H9 (cell line): ENCODE data around the gene STX11. TPM values are rescaled to one million over a fixed set of nuclear protein-coding genes. Genes with fewer than 3 reads are reported as not detected.

Experiments
- DNase-seq: peaks from one replicate; pipeline ENCODE4 v3.0.0-alpha.2; 2017
- H2AFZ ChIP-seq: one replicate; pipeline ENCODE4 v1.6.1; 2013; ENCODE audit warnings: mild to moderate bottlenecking, low read length, control low read depth, moderate library complexity
- H2AK5ac ChIP-seq: 2 replicates; pipeline ENCODE4 v1.6.1; 2013; ENCODE audit warnings: low read length, control low read depth, mixed read lengths; ENCODE audit not compliant: insufficient read length
- H2BK120ac ChIP-seq: one replicate; pipeline ENCODE4 v1.6.1; 2013; ENCODE audit warnings: low read depth, mild to moderate bottlenecking, low read length, control low read depth, inconsistent platforms; ENCODE audit not compliant: poor library complexity, severe bottlenecking
- H2BK12ac ChIP-seq: 2 replicates; pipeline ENCODE4 v1.6.1; 2013; ENCODE audit warnings: low read length, control low read depth, mixed read lengths, low read depth; ENCODE audit not compliant: insufficient read length
- H2BK15ac ChIP-seq: 2 replicates; pipeline ENCODE4 v1.6.1; 2013; ENCODE audit warnings: low read depth, low read length, control low read depth
- H2BK20ac ChIP-seq: one replicate; pipeline ENCODE4 v1.6.1; 2013; ENCODE audit warnings: low read depth, mild to moderate bottlenecking, low read length, control low read depth, inconsistent platforms; ENCODE audit not compliant: poor library complexity, severe bottlenecking
- H2BK5ac ChIP-seq: 2 replicates; pipeline ENCODE4 v1.6.1; 2013; ENCODE audit warnings: low read length, control low read depth, mixed read lengths; ENCODE audit not compliant: insufficient read length
- H3K14ac ChIP-seq: 2 replicates; pipeline ENCODE4 v1.6.1; 2013; ENCODE audit warnings: low read length, control low read depth; ENCODE audit not compliant: insufficient read depth
- H3K18ac ChIP-seq: 2 replicates; pipeline ENCODE4 v1.6.1; 2013; ENCODE audit warnings: low read depth, mild to moderate bottlenecking, mixed read lengths, low read length, control low read depth; ENCODE audit not compliant: insufficient read length
- H3K23ac ChIP-seq: 2 replicates; pipeline ENCODE4 v1.6.1; 2013; ENCODE audit warnings: low read length, control low read depth, mixed read lengths, low read depth; ENCODE audit not compliant: insufficient read length
- H3K23me2 ChIP-seq: 2 replicates; pipeline ENCODE4 v1.6.1; 2013; ENCODE audit warnings: low read depth, mild to moderate bottlenecking, mixed read lengths, low read length, control low read depth; ENCODE audit not compliant: insufficient read length, poor library complexity, severe bottlenecking
- H3K27ac ChIP-seq: 2 replicates; pipeline ENCODE4 v1.5.1; 2013; ENCODE audit warnings: low read length, control low read depth, mixed read lengths, low read depth; ENCODE audit not compliant: insufficient read length
- H3K27me3 ChIP-seq: 2 replicates; pipeline ENCODE4 v1.6.1; 2013; ENCODE audit warnings: low read length, control low read depth, inconsistent platforms; ENCODE audit not compliant: insufficient read depth
- H3K4ac ChIP-seq: 2 replicates; pipeline ENCODE4 v1.6.1; 2013; ENCODE audit warnings: low read depth, mild to moderate bottlenecking, control low read depth, inconsistent platforms, low read length, moderate library complexity
- H3K4me1 ChIP-seq: 2 replicates; pipeline ENCODE4 v1.6.1; 2013; ENCODE audit warnings: low read length, control low read depth, inconsistent platforms; ENCODE audit not compliant: insufficient read depth
- H3K4me2 ChIP-seq: 2 replicates; pipeline ENCODE4 v1.6.1; 2013; ENCODE audit warnings: low read length, control low read depth, mixed read lengths; ENCODE audit not compliant: insufficient read length, insufficient read depth
- H3K56ac ChIP-seq: 2 replicates; pipeline ENCODE4 v1.6.1; 2013; ENCODE audit warnings: low read depth, mild to moderate bottlenecking, mixed read lengths, low read length, control low read depth; ENCODE audit not compliant: insufficient read length
- H3K79me1 ChIP-seq: 2 replicates; pipeline ENCODE4 v1.6.1; 2013; ENCODE audit warnings: low read depth, mild to moderate bottlenecking, moderate library complexity, low read length, control low read depth, inconsistent platforms; ENCODE audit not compliant: insufficient read depth, poor library complexity, severe bottlenecking
- H3K79me2 ChIP-seq: 2 replicates; pipeline ENCODE4 v1.6.1; 2013; ENCODE audit warnings: low read length, control low read depth, inconsistent platforms; ENCODE audit not compliant: insufficient read depth
- H3K9ac ChIP-seq: 2 replicates; pipeline ENCODE4 v1.6.1; 2013; ENCODE audit warnings: low read length, control low read depth, mixed read lengths; ENCODE audit not compliant: insufficient read length; ENCODE audit errors: extremely low read depth
- H3K9me3 ChIP-seq: one replicate; pipeline ENCODE4 v1.6.1; 2013; ENCODE audit warnings: low read depth, low read length, inconsistent platforms; ENCODE audit not compliant: control insufficient read depth
- H3T11ph ChIP-seq: one replicate; pipeline ENCODE4 v1.6.1; 2013; ENCODE audit warnings: mild to moderate bottlenecking, low read length, control low read depth, inconsistent platforms
- H4K20me1 ChIP-seq: one replicate; pipeline ENCODE4 v1.6.1; 2013; ENCODE audit not compliant: control insufficient read depth, insufficient read length, insufficient read depth
- H4K5ac ChIP-seq: 2 replicates; pipeline ENCODE4 v1.6.1; 2013; ENCODE audit warnings: low read depth, mild to moderate bottlenecking, mixed read lengths, low read length, control low read depth; ENCODE audit not compliant: insufficient read length
- H4K8ac ChIP-seq: replicated peaks from 2 replicates; pipeline ENCODE4 v1.6.1; 2013; ENCODE audit warnings: low read length, control low read depth, mixed read lengths, low read depth; ENCODE audit not compliant: insufficient read length
- H4K91ac ChIP-seq: 2 replicates; pipeline ENCODE4 v1.6.1; 2013; ENCODE audit warnings: low read depth, mild to moderate bottlenecking, moderate library complexity, mixed read lengths, low read length, control low read depth; ENCODE audit not compliant: insufficient read length
- H3K27ac Mint-ChIP-seq, 3 experiments: 2 replicates in 2 of 3; 3 replicates in 1 of 3; pipeline ENCODE4 v1.8.0; 2020 to 2021; ENCODE audit warnings: mixed read lengths in 3 of 3, mild to moderate bottlenecking in 1 of 3, moderate library complexity in 1 of 3
- H3K27me3 Mint-ChIP-seq: 2 replicates; pipeline ENCODE4 v1.8.0; 2021; ENCODE audit warnings: low read depth, mild to moderate bottlenecking, moderate library complexity, mixed read lengths
- H3K36me3 Mint-ChIP-seq, 3 experiments: 2 replicates in 2 of 3; 3 replicates in 1 of 3; pipeline ENCODE4 v1.8.0; 2020 to 2021; ENCODE audit warnings: low read depth in 3 of 3, mixed read lengths in 3 of 3; ENCODE audit not compliant: insufficient read depth in 1 of 3
- H3K4me1 Mint-ChIP-seq, 2 experiments: 2 replicates each; pipeline ENCODE4 v1.8.0; 2020; ENCODE audit warnings: mixed read lengths in 2 of 2
- H3K4me3 Mint-ChIP-seq, 2 experiments: 2 replicates in 1 of 2; 3 replicates in 1 of 2; pipeline ENCODE4 v1.8.0; 2020 to 2021; ENCODE audit warnings: mild to moderate bottlenecking in 2 of 2, mixed read lengths in 2 of 2, moderate library complexity in 1 of 2
- H3K9me3 Mint-ChIP-seq, 2 experiments: 2 replicates in 1 of 2; 3 replicates in 1 of 2; pipeline ENCODE4 v1.8.0; 2020; ENCODE audit warnings: mild to moderate bottlenecking in 2 of 2, mixed read lengths in 2 of 2, moderate library complexity in 1 of 2
- WGBS: extraction: QIAGEN DNeasy Blood & Tissue Kit; methylation state at CpG from one replicate; pipeline ENCODE4 v1.1.7; 2013; ENCODE audit warnings: missing lambda C conversion rate, low lambda C conversion rate, mixed read lengths; ENCODE audit not compliant: insufficient read length; ENCODE audit errors: extremely low coverage; 5-methylcytosine and 5-hydroxymethylcytosine counted together
- total RNA-seq: library from RNA; stranded (reverse); gene quantifications from 2 replicates; pipeline ENCODE4 v1.2.1, GENCODE V29; 2021
- TF ChIP-seq, protein P1 (sequence below): fragments of 200-600 bp; sonication (generic); conservative IDR thresholded peaks from 3 replicates; pipeline ENCODE4 v1.8.0; 2021; ENCODE audit warnings: antibody characterized with exemption, mild to moderate bottlenecking

STX11 gene
- total RNA-seq, 1 experiment from 2014 or later = 0.22 TPM

DNA sequence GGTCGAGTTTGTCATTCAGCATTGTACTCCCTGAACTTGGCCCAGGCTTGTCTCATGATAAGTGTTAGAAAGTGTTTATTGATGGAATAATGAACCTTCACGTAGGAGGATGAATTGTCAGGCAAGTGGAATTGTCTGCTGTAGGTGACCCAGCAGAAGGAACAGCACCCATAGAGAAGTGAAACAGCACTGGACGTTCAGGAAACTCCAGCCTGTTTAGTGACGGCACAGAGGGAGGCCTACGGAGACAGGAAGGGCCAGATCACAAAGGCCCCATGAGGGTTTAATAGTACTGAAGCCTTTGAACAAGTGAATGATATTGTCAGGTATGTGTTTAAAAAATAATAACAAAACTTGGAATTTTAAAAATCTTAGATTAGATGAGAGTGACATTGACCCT, 2.9 kb downstream of the STX11 start:
- Histone ChIP-seq H3K9ac (no peak overlapping the region), H4K20me1 (no peaks in the 10 kb centered on the region), H2BK15ac (no peak overlapping the region), H2BK120ac (no peak overlapping the region), H3K56ac (no peak overlapping the region), H4K5ac (no peak overlapping the region), H4K91ac (no peak overlapping the region), H3K79me2 (no peaks in the 10 kb centered on the region), H3K4me2 (no peak overlapping the region), H2AFZ (no peak overlapping the region), H2BK12ac (no peak overlapping the region), H4K8ac (no peak overlapping the region), H3K9me3 (no peaks in the 10 kb centered on the region), H2BK5ac (no peak overlapping the region), H3K14ac (no peak overlapping the region), H3K27me3 (peaks cover 18% of the 10 kb centered on the region), H3T11ph (no peak overlapping the region), H3K18ac (no peak overlapping the region), H2AK5ac (no peak overlapping the region), H3K23ac (no peak overlapping the region), H3K27ac (no peak overlapping the region), H3K4ac (no peak overlapping the region), H3K4me1 (no peaks in the 10 kb centered on the region; the same call in 1 of the 2 replicates), H3K79me1 (no peaks in the 10 kb centered on the region), H3K23me2 (peaks cover 8% of the 10 kb centered on the region), H2BK20ac (no peak overlapping the region)
- WGBS = no CpG with 5 or more reads among the region's 5 CpGs
- DNase-seq = no peak
- Mint-ChIP-seq H3K4me3 (no peak overlapping the region), H3K4me1 (peaks cover 22 to 24% of the 10 kb centered on the region in 2 experiments), H3K27ac (no peak overlapping the region), H3K36me3 (no peaks in the 10 kb centered on the region), H3K27me3 (peaks cover 49% of the 10 kb centered on the region), H3K9me3 (no peaks in the 10 kb centered on the region)
- TF ChIP-seq, protein P1, sequence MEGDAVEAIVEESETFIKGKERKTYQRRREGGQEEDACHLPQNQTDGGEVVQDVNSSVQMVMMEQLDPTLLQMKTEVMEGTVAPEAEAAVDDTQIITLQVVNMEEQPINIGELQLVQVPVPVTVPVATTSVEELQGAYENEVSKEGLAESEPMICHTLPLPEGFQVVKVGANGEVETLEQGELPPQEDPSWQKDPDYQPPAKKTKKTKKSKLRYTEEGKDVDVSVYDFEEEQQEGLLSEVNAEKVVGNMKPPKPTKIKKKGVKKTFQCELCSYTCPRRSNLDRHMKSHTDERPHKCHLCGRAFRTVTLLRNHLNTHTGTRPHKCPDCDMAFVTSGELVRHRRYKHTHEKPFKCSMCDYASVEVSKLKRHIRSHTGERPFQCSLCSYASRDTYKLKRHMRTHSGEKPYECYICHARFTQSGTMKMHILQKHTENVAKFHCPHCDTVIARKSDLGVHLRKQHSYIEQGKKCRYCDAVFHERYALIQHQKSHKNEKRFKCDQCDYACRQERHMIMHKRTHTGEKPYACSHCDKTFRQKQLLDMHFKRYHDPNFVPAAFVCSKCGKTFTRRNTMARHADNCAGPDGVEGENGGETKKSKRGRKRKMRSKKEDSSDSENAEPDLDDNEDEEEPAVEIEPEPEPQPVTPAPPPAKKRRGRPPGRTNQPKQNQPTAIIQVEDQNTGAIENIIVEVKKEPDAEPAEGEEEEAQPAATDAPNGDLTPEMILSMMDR = no peak
